Fibroblast of skin of left quadriceps (primary cell): ENCODE results near the gene ANXA8.
"Not testable (repeated sequence)": the region's sequence is repeated elsewhere in the genome, so short reads cannot be mapped to it uniquely, and the experiment has no call there.

Experiments used
- DNase-seq, 2 experiments: peaks; one replicate each; pipeline ENCODE4 v3.0.0-alpha.2; 2013; ENCODE audit warnings: low read depth in 2 of 2

The ANXA8 gene

GRCh38 chr10:47483923-47484322, at the start of gene ANXA8:
TSS of gene ANXA8 (minus strand) at chr10:47484115. CDS start at chr10:47483933, 182 bp downstream.
- not testable (repeated sequence) for DNase-seq

GRCh38 chr10:47523475-47523874, 39.6 kb upstream of the ANXA8 start, which contains the start of gene AGAP9:
TSS of gene AGAP9 (minus strand) at chr10:47523638. CDS start at chr10:47523526, 112 bp downstream.
- DNase-seq, result not testable (repeated sequence)

GRCh38 chr10:47502313-47502712, 18.4 kb upstream of the ANXA8 start:
- DNase-seq, result not testable (repeated sequence)

GRCh38 chr10:47494226-47494625, 10.3 kb upstream of the ANXA8 start:
- not testable (repeated sequence) for DNase-seq

GRCh38 chr10:47491600-47491999, 7.7 kb upstream of the ANXA8 start, which contains the start of gene FAM25G:
TSS of gene FAM25G (minus strand) at chr10:47491700. CDS start at chr10:47491674, 26 bp downstream.
- DNase-seq, result not testable (repeated sequence)

- DNase-seq, result not testable (repeated sequence)
These were observed 5.7 kb upstream of the ANXA8 start for GRCh38 chr10:47489630-47490029.

- peak; percentile 7 for DNase-seq
These were observed 2.0 kb upstream of the ANXA8 start for GRCh38 chr10:47485943-47486342.

GRCh38 chr10:47484786-47485185, 871 bp upstream of the ANXA8 start:
- not testable (repeated sequence) for DNase-seq

- not testable (repeated sequence) for DNase-seq
These were observed 1.5 kb downstream of the ANXA8 start for GRCh38 chr10:47482367-47482766.

GRCh38 chr10:47481768-47482181, 2.1 kb downstream of the ANXA8 start:
- DNase-seq, result not testable (repeated sequence)

- DNase-seq, result not testable (repeated sequence)
These were observed 2.6 kb downstream of the ANXA8 start for GRCh38 chr10:47481182-47481766.

- not testable (repeated sequence) for DNase-seq
These were observed 3.8 kb downstream of the ANXA8 start for GRCh38 chr10:47480133-47480532.

GRCh38 chr10:47478114-47478513, 5.8 kb downstream of the ANXA8 start:
- DNase-seq, result not testable (repeated sequence)

GRCh38 chr10:47477078-47477477, 6.8 kb downstream of the ANXA8 start:
- DNase-seq, result not testable (repeated sequence)

- not testable (repeated sequence) for DNase-seq
These were observed 8.8 kb downstream of the ANXA8 start for GRCh38 chr10:47475101-47475500.

- DNase-seq, result not testable (repeated sequence)
These were observed 10.4 kb downstream of the ANXA8 start for GRCh38 chr10:47473516-47473915.

GRCh38 chr10:47472647-47473046, 11.3 kb downstream of the ANXA8 start:
- DNase-seq, result not testable (repeated sequence)

GRCh38 chr10:47472072-47472471, 11.8 kb downstream of the ANXA8 start:
- not testable (repeated sequence) for DNase-seq

- DNase-seq, result not testable (repeated sequence)
These were observed 15.0 kb downstream of the ANXA8 start for GRCh38 chr10:47468731-47469528.

- DNase-seq, result not testable (repeated sequence)
These were observed 16.0 kb downstream of the ANXA8 start for GRCh38 chr10:47467957-47468356.

GRCh38 chr10:47467458-47467857, 16.5 kb downstream of the ANXA8 start:
- not testable (repeated sequence) for DNase-seq

GRCh38 chr10:47465216-47465917, 18.5 kb downstream of the ANXA8 start:
- DNase-seq, result not testable (repeated sequence)
